HG03280 (cell line): Measurements from ENCODE around the gene MAGEA4.
"Not testable (repeated sequence)": the region's sequence is repeated elsewhere in the genome, so short reads cannot be mapped to it uniquely, and the experiment has no call there.

Experiments
- ATAC-seq: cut with Tn5 transposase; IDR thresholded peaks from one replicate; pipeline ENCODE4 v1.9.1; 2021; ENCODE audit warnings: mild to moderate bottlenecking, moderate library complexity; ENCODE audit not compliant: unreplicated experiment

MAGEA4 gene

GRCh38 chrX:151912780-151913179 lies at the start of gene MAGEA4:
Gene MAGEA4 (plus strand): TSS chrX:151912889. CDS start chrX:151923665, 10,776 bp downstream.
- no peak for ATAC-seq

GRCh38 chrX:151870602-151871001 lies 42.1 kb upstream of the MAGEA4 start:
- ATAC-seq, result no peak

- ATAC-seq, result no peak
Measured at GRCh38 chrX:151871244-151871643, 41.4 kb upstream of the MAGEA4 start.

GRCh38 chrX:151873096-151873495 lies 39.6 kb upstream of the MAGEA4 start:
- no peak for ATAC-seq

GRCh38 chrX:151875270-151876026 lies 37.2 kb upstream of the MAGEA4 start:
- ATAC-seq, result no peak

- ATAC-seq, result no peak
Measured at GRCh38 chrX:151878574-151878973, 34.1 kb upstream of the MAGEA4 start.

- ATAC-seq, result no peak
Measured at GRCh38 chrX:151879856-151880255, 32.8 kb upstream of the MAGEA4 start.

- ATAC-seq, result no peak
Measured at GRCh38 chrX:151880895-151881294, 31.8 kb upstream of the MAGEA4 start.

GRCh38 chrX:151889421-151889820 lies 23.3 kb upstream of the MAGEA4 start:
- no peak for ATAC-seq

GRCh38 chrX:151896734-151897474 lies 15.8 kb upstream of the MAGEA4 start:
- no peak for ATAC-seq

GRCh38 chrX:151899622-151900021 lies 13.1 kb upstream of the MAGEA4 start:
- ATAC-seq, result no peak

- no peak for ATAC-seq
Measured at GRCh38 chrX:151901826-151902225, 10.9 kb upstream of the MAGEA4 start.

- no peak for ATAC-seq
Measured at GRCh38 chrX:151902813-151903591, 9.7 kb upstream of the MAGEA4 start.

- ATAC-seq, result no peak
Measured at GRCh38 chrX:151904989-151905388, 7.7 kb upstream of the MAGEA4 start.

GRCh38 chrX:151912221-151912620 lies 468 bp upstream of the MAGEA4 start:
- no peak for ATAC-seq

GRCh38 chrX:151918736-151919135 lies 6.0 kb downstream of the MAGEA4 start:
- not testable (repeated sequence) for ATAC-seq

- no peak for ATAC-seq
Measured at GRCh38 chrX:151919610-151920009, 6.9 kb downstream of the MAGEA4 start.

- no peak for ATAC-seq
Measured at GRCh38 chrX:151920101-151920500, 7.4 kb downstream of the MAGEA4 start.

- ATAC-seq, result no peak
Measured at GRCh38 chrX:151920530-151920929, 7.8 kb downstream of the MAGEA4 start.

- no peak for ATAC-seq
Measured at GRCh38 chrX:151921292-151921691, 8.6 kb downstream of the MAGEA4 start.

GRCh38 chrX:151921866-151922265 lies 9.2 kb downstream of the MAGEA4 start:
- ATAC-seq, result no peak
